Esophagus muscularis mucosa (tissue), 4 donors: ENCODE measurements around the gene RBPJL.

Experiments used
- EP300 ChIP-seq: sonication (generic); formaldehyde crosslinking; IDR thresholded peaks from one replicate; pipeline ENCODE4 v1.6.1; 2017; ENCODE audit warnings: antibody characterized with exemption
- POLR2A ChIP-seq: fragments of 450-650 bp; IDR thresholded peaks from one replicate; pipeline ENCODE4 v1.6.1; 2017; ENCODE audit warnings: antibody characterized with exemption, moderate library complexity, mild to moderate bottlenecking, low read depth
- POLR2AphosphoS5 ChIP-seq, 2 donors: sonication (generic); formaldehyde crosslinking; IDR thresholded peaks; one replicate each; pipeline ENCODE4 v1.6.1; 2017; ENCODE audit warnings: antibody characterized with exemption in 2 of 2
- TF ChIP-seq, protein P1 (sequence below), 3 experiments: fragments of 200-600 bp in 2 of 3; fragments of 450-650 bp in 1 of 3; sonication (generic) in 2 of 3; IDR thresholded peaks; one replicate each; pipeline ENCODE4 v1.5.1; 2017 to 2019; ENCODE audit warnings: antibody characterized with exemption in 3 of 3, mild to moderate bottlenecking in 2 of 3, moderate library complexity in 1 of 3

DNA sequence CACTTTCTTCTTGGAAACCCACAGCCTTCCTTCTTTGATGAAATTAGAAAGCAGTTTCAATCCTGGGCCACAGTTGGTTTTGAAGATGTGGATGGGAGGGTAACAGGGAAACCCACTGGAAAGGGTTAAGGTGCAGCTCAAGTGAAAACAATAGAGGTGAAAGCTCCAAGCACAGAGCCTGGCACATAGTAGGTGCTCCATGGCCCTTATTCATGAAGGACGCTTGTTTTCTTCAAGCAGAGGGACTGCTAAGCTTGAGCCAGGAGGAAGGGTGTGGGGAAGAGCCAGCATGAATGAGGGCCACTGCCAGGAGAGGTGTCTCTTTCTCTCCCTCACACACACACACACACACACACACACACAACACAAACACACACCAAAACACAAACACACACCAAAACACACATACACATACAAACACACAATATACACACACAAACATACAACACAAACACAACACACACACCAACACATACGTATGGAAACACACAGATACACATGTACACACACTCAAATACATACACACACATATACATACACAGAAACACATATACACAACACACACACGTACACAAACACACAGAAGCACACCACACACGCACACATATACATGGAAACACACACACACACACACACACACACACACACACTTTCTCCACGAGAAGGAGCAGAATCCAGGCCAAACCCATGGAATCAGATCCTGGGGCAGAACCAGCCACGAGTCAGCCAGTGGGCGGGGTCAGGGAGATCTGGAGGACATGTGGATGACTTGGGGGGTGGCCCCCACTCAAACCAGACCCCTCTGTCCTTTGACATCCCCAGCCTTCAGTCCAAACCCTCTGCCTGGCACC lies 23.7 kb upstream of the RBPJL start:
- TF ChIP-seq, protein P1, sequence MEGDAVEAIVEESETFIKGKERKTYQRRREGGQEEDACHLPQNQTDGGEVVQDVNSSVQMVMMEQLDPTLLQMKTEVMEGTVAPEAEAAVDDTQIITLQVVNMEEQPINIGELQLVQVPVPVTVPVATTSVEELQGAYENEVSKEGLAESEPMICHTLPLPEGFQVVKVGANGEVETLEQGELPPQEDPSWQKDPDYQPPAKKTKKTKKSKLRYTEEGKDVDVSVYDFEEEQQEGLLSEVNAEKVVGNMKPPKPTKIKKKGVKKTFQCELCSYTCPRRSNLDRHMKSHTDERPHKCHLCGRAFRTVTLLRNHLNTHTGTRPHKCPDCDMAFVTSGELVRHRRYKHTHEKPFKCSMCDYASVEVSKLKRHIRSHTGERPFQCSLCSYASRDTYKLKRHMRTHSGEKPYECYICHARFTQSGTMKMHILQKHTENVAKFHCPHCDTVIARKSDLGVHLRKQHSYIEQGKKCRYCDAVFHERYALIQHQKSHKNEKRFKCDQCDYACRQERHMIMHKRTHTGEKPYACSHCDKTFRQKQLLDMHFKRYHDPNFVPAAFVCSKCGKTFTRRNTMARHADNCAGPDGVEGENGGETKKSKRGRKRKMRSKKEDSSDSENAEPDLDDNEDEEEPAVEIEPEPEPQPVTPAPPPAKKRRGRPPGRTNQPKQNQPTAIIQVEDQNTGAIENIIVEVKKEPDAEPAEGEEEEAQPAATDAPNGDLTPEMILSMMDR (IDR thresholded peaks at IDR 0.05) = no peak
- no peak for TF ChIP-seq EP300
- no peak for TF ChIP-seq POLR2A
- no peak for TF ChIP-seq POLR2AphosphoS5 (IDR thresholded peaks at IDR 0.05)
